Frontal cortex (tissue), 4 donors: ENCODE measurements around the gene CPSF6. TPM values are rescaled to one million over a fixed set of nuclear protein-coding genes. Genes with fewer than 3 reads are reported as not detected.
"Not testable (repeated sequence)": the region's sequence is repeated elsewhere in the genome, so short reads cannot be mapped to it uniquely, and the experiment has no call there.

Experiments
- DNase-seq, 2 donors: peaks; one replicate each; pipeline ENCODE4 v3.0.0; 2012; ENCODE audit warnings: low spot score in 2 of 2
- FAIRE-seq: peaks from 2 replicates; lab custom pipeline; 2012; peaks lifted over from hg19 to GRCh38; lab: Jason Lieb, UNC
- total RNA-seq: library from RNA; depleted of rRNA; stranded (reverse); fragments of >200 nt; gene quantifications from one replicate; pipeline ENCODE4 v1.2.3, GENCODE V29; 2014
- donor health status: control.
- donor health status: control.
- donor health status: control.

Gene CPSF6, protein sequence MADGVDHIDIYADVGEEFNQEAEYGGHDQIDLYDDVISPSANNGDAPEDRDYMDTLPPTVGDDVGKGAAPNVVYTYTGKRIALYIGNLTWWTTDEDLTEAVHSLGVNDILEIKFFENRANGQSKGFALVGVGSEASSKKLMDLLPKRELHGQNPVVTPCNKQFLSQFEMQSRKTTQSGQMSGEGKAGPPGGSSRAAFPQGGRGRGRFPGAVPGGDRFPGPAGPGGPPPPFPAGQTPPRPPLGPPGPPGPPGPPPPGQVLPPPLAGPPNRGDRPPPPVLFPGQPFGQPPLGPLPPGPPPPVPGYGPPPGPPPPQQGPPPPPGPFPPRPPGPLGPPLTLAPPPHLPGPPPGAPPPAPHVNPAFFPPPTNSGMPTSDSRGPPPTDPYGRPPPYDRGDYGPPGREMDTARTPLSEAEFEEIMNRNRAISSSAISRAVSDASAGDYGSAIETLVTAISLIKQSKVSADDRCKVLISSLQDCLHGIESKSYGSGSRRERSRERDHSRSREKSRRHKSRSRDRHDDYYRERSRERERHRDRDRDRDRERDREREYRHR
- total RNA-seq, result 79.1 TPM

DNA sequence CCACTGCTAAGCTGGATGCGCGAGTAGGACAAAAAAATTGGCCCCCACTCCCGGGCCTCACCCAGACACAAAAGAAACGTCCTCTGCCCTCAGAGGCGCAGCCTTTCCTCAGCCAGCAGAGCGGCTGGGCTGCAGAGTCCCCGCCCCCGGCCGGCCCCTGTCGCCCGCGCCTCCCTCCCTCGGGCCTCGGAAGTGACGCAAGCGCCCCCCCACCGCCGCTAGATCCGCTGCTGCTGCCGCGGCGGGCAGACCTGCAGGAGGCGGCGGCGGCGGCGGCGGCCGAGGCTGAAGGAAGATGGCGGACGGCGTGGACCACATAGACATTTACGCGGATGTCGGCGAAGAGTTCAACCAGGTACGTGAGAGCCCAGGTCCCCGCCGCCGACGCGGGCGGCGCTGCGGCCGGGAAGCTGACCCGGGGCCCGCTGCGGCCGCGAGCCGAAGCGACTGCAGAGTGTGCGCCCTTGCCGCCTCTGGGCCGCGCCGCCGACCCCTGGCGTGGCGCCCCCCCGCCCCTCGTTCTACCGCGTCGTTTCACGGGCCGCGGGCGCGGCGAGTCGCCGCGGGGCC, at the start of gene CPSF6:
CPSF6 (plus strand) TSS at position 218 of the 570 bp plus-strand sequence; CDS start at position 296, 78 bp downstream.
- FAIRE-seq (no peak), DNase-seq (peak; percentile 93 to 96)

- FAIRE-seq (no peak), DNase-seq (no peak)
These were observed 42.8 kb upstream of the CPSF6 start for GRCh38 chr12:69196302-69197288.

DNA sequence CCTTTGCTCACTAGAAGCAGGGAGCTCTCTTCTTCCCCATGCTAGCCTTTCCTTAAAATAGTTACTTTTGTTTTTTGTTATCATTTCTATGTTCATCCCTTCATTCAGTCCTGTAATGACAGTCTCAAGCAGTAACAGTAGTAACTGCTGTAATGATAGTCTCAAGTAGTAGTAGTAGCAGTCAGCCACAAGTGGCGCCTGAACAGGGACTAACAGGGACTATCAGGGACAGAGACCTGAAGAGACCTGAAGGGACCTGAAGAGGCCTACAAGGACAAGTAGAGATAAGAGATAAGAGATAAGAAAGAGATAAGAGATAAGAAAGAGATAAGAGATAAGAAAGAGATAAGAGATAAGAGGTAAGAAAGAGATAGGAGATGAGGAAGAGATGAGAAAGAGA, 39.4 kb upstream of the CPSF6 start:
- FAIRE-seq, DNase-seq: not testable (repeated sequence)

DNA sequence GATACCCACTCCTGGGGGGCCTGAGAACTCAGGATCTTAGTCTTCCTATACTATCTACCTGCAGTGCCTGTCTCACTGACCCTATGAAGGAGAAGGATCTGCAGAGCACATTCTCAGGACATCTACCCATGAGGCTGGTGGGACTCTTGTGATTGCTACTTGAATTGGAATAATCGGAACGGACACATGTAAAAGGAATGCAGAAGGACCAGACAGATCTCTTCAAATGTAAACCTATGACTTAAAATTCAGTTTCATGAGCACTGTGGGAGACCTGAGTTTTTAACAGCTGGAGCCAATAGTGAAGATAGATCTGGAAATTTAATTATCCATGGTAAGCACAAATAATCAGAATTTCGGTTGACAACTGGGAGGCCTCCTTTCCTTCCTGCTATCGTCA, 35.2 kb upstream of the CPSF6 start:
- no peak for FAIRE-seq

DNA sequence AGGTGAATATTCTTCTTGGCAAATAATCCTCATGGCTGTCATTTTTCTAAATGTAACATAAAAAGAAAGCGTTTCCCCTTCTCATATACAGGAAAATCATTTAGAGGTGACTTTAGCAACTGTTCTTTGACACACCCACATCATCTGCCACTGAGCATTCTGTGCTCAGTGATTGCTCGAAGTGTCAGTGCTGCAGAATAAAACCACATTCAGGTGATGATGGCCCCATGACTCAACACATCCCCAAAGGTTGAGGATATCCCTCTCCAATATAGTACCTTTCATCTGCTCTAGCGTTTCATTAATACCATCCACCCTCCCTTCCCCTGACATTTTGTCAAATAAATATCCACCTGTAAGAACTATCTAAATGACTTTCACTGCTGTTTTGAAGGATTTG, 28.7 kb upstream of the CPSF6 start:
- no peak for FAIRE-seq

More for the DNA sequence above, 35.2 kb upstream of the CPSF6 start:
- DNase-seq, result no peak

GRCh38 chr12:69211160-69211559, 28.2 kb upstream of the CPSF6 start:
- FAIRE-seq (no peak), DNase-seq (no peak)

More for the DNA sequence above, 28.7 kb upstream of the CPSF6 start:
- no peak for DNase-seq

DNA sequence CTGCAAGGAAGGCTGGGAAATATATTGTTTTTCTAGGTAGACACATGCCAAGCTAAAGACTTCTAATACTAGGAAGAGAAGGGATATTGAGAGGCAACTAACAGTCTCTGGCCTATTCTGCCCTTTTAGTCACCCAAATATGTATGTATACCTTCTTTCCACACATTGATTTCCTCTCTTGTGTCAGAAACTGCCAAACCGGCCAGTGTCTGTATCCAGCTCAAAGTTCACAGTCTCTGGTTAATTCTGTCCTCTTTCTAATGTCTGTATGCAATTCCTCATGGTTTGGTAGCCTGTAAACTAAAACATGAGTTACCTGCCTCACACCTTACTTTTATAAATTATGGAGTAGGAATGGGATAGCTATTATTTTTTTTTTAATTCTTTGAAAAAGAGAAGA, 25.2 kb upstream of the CPSF6 start:
- DNase-seq, result no peak
- no peak for FAIRE-seq

GRCh38 chr12:69225251-69225910, 14.0 kb upstream of the CPSF6 start:
- FAIRE-seq, result no peak
- DNase-seq, result no peak

GRCh38 chr12:69231479-69231878, 7.9 kb upstream of the CPSF6 start:
- FAIRE-seq (no peak), DNase-seq (no peak)

GRCh38 chr12:69238589-69239351, 599 bp upstream of the CPSF6 start:
- no peak for DNase-seq
- no peak for FAIRE-seq

- DNase-seq, result peak in 1 of 2 donors; percentile 36
- no peak for FAIRE-seq
These were observed 707 bp downstream of the CPSF6 start for GRCh38 chr12:69239922-69240630.

DNA sequence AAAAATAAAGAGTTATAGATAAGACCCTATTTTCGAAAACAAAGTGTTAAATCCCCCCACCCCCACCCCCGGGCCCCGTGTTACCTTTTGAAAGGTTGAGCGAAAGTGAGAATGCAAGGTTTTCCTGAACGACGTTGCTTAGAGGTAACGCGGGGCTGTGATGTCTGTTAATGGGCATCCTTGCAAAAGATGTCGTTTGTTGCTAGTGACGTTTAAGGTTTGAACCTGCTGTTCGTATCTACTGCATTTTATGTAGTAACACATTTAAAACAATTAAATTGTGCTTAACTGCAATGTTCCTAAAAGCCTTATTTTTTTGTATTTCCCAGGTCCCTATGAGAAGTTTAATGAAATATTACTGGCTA, 1.2 kb downstream of the CPSF6 start:
- DNase-seq, result no peak
- no peak for FAIRE-seq

GRCh38 chr12:69241438-69242092, 2.2 kb downstream of the CPSF6 start:
- DNase-seq, result no peak

GRCh38 chr12:69243099-69244084, 4.0 kb downstream of the CPSF6 start:
- FAIRE-seq, result no peak
- DNase-seq, result no peak

More at GRCh38 chr12:69241438-69242092, 2.2 kb downstream of the CPSF6 start:
- no peak for FAIRE-seq

DNA sequence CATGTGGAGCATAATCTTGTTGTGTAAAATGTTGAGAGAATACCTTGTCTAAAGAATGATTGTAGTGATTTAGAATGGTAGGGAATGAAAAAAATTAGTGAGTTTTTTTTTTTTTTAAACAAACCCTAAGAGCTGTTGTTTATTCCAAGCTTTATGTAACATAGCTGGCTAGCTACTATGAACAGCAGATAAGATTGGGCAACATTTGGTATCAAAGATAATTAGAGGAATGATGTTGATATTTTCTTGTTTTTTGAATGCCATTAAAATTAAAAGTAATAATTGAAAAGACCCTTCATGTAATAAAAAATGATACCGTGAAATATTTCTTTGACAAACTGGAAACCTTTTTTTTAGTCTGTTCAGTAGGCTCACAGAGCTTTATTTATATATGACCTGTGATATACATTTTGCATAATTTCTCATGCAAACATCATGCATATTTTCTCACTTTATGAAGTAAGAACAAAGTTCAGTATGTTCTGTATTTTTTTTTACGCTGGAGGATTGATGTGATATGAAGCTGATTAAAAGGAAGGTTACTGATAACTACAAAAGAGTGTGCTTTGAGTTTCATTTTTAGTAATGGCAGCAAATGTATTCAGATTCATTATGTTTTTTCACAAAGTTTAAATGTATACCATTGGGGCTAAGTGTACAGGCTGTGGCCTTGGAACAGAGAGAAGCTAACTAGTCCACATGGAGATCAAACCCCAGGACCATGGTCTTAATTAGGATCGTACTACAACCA, 8.1 kb downstream of the CPSF6 start:
- DNase-seq (no peak), FAIRE-seq (no peak)

DNA sequence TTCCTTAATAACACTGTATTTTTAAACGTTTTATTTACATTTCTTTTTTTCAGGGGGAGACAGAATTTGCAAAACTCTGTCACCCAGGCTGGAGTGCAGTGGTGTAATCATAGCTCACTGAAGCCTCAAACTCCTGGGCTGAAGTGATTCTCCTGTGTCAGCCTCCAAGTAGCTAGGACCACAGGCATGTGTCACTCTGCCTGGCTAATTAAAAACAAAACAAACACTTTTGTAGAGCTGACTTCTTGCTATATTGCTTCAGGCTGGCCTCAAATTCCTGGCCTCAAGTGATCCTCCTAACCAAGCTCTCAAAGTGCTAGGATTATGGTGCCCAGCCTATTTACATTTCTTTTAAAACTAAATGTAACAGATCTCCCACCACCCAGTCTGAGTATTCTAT, 12.7 kb downstream of the CPSF6 start:
- DNase-seq (no peak), FAIRE-seq (no peak)
